NCI-H2227 treated with DMSO at 0.1 percent for 48 hours (cell line): ENCODE data around the gene TM7SF3.

ENCODE experiments used
- DNase-seq: peaks from one replicate; lab custom pipeline; 2025; lab: John Stamatoyannopoulos, UW

The TM7SF3 gene

GRCh38 chr12:27014859-27015729 lies 910 bp upstream of the TM7SF3 start:
- no peak for DNase-seq

- peak; percentile 29 for DNase-seq
Observed at GRCh38 chr12:27013611-27014084, 536 bp downstream of the TM7SF3 start.

- DNase-seq: no peak
Observed at GRCh38 chr12:27012982-27013255, 1.3 kb downstream of the TM7SF3 start.

- no peak for DNase-seq
Observed at GRCh38 chr12:27012239-27012981, 1.8 kb downstream of the TM7SF3 start.

GRCh38 chr12:27009881-27010301 lies 4.3 kb downstream of the TM7SF3 start:
- DNase-seq: no peak

GRCh38 chr12:27008081-27008480 lies 6.1 kb downstream of the TM7SF3 start:
- no peak for DNase-seq

- DNase-seq: no peak
Observed at GRCh38 chr12:27006797-27007467, 7.3 kb downstream of the TM7SF3 start.

- DNase-seq: no peak
Observed at GRCh38 chr12:27005495-27005894, 8.7 kb downstream of the TM7SF3 start.

GRCh38 chr12:27003421-27004381 lies 10.5 kb downstream of the TM7SF3 start:
- peak; percentile 30 for DNase-seq

- no peak for DNase-seq
Observed at GRCh38 chr12:27002141-27002540, 12.0 kb downstream of the TM7SF3 start.

GRCh38 chr12:27001663-27002062 lies 12.5 kb downstream of the TM7SF3 start:
- no peak for DNase-seq

GRCh38 chr12:27000961-27001360 lies 13.2 kb downstream of the TM7SF3 start:
- DNase-seq: no peak

GRCh38 chr12:26997003-26997402 lies 17.2 kb downstream of the TM7SF3 start:
- no peak for DNase-seq

GRCh38 chr12:26995706-26996105 lies 18.5 kb downstream of the TM7SF3 start:
- no peak for DNase-seq

- no peak for DNase-seq
Observed at GRCh38 chr12:26994109-26994508, 20.1 kb downstream of the TM7SF3 start.

GRCh38 chr12:26991826-26992225 lies 22.4 kb downstream of the TM7SF3 start:
- no peak for DNase-seq

- no peak for DNase-seq
Observed at GRCh38 chr12:26989873-26990272, 24.3 kb downstream of the TM7SF3 start.

GRCh38 chr12:26988703-26989102 lies 25.5 kb downstream of the TM7SF3 start:
- no peak for DNase-seq

GRCh38 chr12:26987634-26988424 lies 26.4 kb downstream of the TM7SF3 start:
- DNase-seq: no peak

- DNase-seq: no peak
Observed at GRCh38 chr12:26982866-26983265, 31.3 kb downstream of the TM7SF3 start.

- no peak for DNase-seq
Observed at GRCh38 chr12:26979733-26980132, 34.5 kb downstream of the TM7SF3 start.
